HG03097 (cell line): ENCODE results near the gene ZDHHC3.
"Not testable (repeated sequence)": the region's sequence is repeated elsewhere in the genome, so short reads cannot be mapped to it uniquely, and the experiment has no call there.

Experiments used
- ATAC-seq: cut with Tn5 transposase; IDR thresholded peaks from one replicate; pipeline ENCODE4 v1.9.1; 2021; ENCODE audit not compliant: unreplicated experiment, low FRiP score

Gene ZDHHC3

GRCh38 chr3:44996556-44996969 lies 20.6 kb upstream of the ZDHHC3 start:
- no peak for ATAC-seq

DNA sequence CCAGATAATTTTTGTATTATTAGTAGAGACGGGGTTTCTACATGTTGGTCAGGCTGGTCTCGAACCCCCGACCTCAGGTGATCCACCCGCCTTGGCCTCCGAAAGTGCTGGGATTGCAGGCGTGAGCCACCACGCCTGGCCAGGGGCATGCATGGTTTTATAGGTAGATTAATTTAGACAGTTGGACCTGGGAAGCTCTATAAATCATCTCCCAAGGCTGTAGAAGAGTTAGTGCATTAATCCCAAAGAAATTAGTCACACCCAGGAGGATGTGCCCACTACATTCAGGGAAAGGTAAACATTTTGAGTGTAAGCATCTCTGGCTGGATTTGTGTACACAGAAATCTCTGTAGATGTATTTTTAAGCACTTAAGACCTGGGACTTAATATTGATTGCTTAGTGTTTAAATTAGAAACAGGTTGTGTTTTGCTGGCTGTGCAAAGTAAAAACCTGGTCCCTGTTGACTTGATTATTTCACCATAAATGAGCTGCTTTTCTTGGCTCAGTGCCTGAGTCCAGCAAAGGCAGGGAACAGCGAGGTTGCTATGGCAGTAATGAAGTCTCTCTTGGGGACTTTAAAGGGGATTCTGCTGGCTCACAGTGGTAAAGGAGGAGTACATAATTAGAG lies 19.3 kb upstream of the ZDHHC3 start:
- ATAC-seq, result no peak

DNA sequence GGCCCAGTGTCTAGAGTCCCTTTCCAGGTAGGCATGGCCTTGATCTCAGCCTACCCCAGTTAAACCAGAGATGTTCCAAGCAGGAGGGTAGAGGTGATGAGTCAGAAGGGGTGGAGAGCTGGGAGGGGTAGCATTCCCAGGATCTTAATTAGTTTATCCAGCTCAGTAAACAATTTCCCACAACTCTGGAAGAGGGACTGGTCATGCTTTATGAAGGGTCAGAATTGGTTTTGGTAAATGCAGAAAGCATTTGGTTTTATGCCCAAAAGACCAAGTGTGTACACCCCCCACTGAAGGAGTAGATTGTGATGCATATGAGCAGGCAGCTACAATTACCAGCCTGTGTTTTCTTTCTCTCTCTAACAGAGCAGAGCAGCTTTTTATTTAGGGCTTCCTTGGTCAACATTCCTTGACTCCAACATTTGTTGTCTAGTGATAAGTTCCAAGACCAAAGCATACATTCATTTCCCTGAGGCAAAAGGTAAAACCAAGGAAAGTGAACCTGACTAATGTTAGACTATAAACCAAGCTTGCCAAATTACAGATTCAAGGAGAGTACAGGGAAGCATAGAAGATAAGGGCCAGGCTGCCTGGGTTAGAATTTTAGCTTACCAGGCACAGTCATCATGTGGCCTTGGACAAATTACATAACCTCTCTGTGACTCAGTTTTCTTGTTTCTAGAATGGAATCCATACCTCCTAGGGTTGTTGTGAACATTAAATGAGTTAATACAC lies 17.7 kb upstream of the ZDHHC3 start:
- no peak for ATAC-seq

DNA sequence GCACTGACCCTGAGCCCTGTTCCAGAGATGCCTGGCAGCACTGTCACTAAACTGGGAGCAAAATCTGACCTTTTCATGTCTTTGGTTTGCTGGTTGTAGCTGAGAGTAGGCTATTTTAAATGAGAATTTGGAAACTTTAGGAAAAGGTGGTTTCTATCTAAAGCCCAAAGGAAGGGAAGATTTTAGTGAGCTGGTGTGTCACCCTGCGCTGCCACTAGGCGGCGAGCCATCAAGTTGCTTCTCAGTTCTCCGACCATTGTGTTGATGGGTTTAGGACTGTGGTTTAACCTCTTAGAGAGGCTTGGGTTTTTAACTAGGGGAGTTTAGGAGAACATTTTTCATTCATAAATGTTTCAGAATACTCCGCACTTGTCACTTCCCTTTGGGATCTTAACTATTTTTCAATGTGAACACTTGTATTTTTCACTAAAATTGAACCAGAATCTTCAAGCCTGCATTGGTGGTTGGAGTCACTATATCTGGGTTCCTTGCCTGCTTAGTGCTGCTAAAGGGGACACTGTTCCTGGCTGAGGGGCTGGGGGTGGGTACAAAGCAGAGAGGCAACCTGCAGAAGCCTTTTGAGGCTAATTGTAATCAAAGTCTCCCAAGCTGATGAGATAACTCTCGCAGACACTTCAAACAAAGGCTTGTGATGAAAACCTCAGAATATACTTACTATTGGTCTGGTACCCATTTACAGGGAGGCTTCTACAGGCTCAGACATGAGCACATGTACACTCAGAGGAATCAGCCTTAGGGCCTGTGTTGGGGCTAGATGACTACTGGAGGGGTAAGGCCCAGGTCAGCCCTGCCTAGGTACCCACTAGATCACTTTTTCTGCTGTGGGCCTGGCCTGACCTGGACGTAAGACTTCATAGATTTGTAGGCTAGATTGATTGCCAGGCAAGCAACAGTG lies 16.8 kb upstream of the ZDHHC3 start:
- no peak for ATAC-seq

GRCh38 chr3:44991326-44991725 lies 15.4 kb upstream of the ZDHHC3 start:
- no peak for ATAC-seq

GRCh38 chr3:44989636-44990373 lies 13.8 kb upstream of the ZDHHC3 start:
- ATAC-seq, result no peak

DNA sequence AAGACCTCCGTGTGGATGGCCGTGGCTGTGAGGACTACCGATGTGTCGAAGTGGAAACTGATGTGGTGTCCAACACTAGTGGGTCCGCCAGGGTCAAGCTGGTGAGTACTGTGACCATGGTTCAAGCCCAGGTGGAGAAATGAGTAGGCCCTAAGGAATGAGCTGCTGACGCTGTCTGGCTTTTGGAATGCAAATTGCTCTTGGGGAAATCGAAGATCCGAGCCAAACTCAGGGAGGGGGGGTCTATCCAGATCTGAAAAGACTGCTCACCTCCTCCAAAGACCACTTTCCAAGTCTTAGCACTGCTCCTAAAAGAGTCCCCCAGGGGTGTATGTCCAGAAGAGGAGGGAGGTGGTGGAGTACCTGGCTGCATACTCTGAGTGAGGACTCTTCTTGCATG lies 13.2 kb upstream of the ZDHHC3 start:
- no peak for ATAC-seq

DNA sequence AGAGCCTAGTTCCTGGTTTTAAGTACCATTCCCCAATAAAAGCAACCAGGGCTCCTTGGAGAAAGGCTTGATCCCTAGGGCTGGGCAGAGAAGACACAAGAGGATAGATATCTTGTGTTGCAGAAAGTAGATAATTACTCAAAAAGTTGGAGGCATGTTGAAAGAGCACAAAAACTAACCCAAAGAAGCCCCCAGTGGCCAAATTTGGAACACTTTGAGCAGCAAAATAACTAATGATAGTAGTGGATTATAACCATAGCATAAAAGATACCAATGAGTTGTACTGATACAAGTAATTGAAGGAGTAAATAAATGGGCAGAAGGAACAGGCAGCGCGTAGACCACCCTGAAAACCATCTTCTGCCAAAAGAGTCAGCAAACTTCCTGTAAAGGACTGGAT lies 12.1 kb upstream of the ZDHHC3 start:
- ATAC-seq, result no peak

DNA sequence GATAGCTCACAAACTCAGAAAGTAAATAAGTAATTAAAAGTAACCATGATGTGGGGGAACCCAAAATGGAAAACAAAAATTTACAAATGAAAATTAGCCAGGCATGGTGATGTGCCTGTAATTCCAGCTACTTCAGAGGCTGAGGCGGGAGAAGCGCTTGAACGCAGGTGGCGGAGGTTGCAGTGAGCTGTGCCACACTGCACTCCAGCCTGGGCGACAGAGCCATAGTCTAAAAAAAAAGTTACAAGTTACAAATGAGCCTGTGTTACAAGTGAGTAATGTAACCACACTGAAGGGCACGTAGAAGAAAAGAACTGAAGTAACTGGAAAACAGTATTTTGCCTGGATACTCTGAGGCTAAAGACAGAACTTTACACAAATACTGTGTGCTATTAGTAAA lies 11.4 kb upstream of the ZDHHC3 start:
- no peak for ATAC-seq

- not testable (repeated sequence) for ATAC-seq
Observed at GRCh38 chr3:44986330-44986729, 10.4 kb upstream of the ZDHHC3 start.

DNA sequence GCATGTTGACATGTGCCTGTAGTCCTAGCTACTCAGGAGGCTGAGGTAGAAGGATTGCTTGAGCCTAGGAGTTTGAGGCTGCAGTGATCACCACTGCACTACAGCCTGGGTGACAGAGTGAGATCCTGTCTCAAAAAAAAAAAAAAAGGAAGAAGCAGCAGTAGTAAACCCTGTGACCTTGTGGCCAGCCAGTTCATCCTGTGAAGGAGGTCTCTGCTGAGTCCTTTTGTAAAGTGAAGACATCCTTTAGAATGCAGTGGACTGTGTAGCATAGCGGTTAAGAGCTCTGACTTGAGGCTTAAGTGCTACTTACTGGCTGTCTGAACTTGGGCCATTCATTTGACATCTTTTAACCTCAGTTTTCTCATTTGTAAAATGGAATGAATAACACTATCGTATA lies 8.4 kb upstream of the ZDHHC3 start:
- no peak for ATAC-seq

- no peak for ATAC-seq
Observed at GRCh38 chr3:44983484-44983941, 7.5 kb upstream of the ZDHHC3 start.

- ATAC-seq, result no peak
Observed at GRCh38 chr3:44982817-44983216, 6.8 kb upstream of the ZDHHC3 start.

GRCh38 chr3:44981751-44982150 lies 5.8 kb upstream of the ZDHHC3 start:
- ATAC-seq, result no peak

DNA sequence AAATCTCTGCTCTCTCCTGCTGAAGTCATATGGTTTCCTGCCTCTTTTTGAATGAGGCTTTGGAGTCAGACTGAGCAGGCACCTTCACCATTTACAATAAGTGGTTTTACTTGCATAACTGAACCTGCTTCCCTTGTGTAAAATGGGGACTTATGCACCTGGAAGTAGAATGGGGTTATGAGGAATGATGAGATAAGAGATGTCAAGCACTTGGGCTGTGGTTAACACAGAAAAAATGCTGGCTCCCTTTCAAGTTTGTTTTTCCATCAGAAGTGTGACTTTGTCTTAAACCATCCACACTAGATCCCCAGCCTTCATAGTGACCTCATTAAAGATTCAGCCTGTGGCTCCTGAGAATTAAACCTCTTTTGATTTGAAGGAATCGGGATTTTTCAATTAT lies 5.2 kb upstream of the ZDHHC3 start:
- no peak for ATAC-seq

DNA sequence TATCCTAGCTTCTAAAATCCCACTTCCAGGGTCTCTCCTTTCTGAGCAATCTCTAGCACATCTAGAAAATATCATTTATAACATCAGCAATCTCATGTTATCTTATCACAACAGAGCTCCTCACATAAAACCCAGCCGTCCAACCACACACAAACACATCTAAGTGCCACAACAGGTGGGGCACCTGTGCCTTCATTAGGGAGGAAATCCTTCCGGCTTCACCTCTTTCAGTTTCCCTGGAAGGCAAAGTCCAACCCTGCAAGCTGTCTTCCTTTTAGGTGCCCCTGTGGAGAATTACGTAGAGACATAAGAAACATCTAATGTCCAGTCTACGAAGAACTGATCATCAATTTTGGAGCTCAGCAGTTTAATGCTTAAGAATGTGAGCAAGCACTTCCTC lies 1.6 kb downstream of the ZDHHC3 start:
- ATAC-seq, result no peak

GRCh38 chr3:44970926-44971490 lies 5.0 kb downstream of the ZDHHC3 start:
- ATAC-seq, result no peak

- no peak for ATAC-seq
Observed at GRCh38 chr3:44969828-44970179, 6.2 kb downstream of the ZDHHC3 start.

DNA sequence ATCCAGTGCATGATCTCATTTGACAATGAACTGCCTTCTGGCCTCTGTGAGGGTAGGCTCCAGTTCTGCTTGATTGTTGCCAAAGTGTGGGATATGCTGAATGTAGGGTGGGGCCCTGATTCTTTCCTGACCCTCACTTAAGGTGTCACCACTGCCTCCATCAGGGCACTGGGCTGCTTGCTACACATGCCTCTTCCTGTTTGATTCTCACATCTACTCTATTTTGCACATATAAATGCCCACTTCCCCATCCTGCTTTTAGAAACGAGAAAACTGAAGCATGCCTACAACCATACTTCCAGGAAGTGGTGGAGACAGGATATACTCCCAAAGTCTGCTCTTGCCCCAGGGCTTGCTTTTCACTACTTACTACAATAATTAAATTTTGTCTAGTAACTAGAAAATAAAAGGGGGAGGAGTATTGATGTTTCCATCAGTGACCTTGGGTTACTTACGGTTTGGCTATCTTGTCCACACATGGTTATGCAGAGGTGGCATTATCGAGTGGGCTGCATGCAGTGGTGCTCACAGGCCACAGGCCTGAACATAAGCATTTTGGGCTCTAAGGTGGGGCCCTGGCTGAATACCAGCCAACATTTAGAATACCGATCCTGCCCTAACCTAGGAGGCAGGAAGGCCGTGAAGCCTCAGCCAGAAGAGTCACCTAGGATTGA lies 6.7 kb downstream of the ZDHHC3 start:
- no peak for ATAC-seq

GRCh38 chr3:44968447-44968858 lies 7.5 kb downstream of the ZDHHC3 start:
- ATAC-seq, result no peak
